Stimulated activated CD4-positive, alpha-beta T cell treated with anti-CD3 and anti-CD28 coated beads, Interleukin-15, amount 100 ng/mL, for 24 hours (primary cell): Measurements from ENCODE around the gene ALB.
"Not testable (repeated sequence)": the region's sequence is repeated elsewhere in the genome, so short reads cannot be mapped to it uniquely, and the experiment has no call there.

Experiments used
- DNase-seq: peaks from one replicate; pipeline ENCODE4 v3.0.0-alpha.2; 2020

ALB gene

DNA sequence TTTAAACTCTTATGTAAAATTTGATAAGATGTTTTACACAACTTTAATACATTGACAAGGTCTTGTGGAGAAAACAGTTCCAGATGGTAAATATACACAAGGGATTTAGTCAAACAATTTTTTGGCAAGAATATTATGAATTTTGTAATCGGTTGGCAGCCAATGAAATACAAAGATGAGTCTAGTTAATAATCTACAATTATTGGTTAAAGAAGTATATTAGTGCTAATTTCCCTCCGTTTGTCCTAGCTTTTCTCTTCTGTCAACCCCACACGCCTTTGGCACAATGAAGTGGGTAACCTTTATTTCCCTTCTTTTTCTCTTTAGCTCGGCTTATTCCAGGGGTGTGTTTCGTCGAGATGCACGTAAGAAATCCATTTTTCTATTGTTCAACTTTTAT is at the start of gene ALB:
Gene ALB (plus strand): TSS at position 246 of the 400 bp plus-strand sequence. CDS start 41 bp downstream, at position 287.
- no peak for DNase-seq

DNA sequence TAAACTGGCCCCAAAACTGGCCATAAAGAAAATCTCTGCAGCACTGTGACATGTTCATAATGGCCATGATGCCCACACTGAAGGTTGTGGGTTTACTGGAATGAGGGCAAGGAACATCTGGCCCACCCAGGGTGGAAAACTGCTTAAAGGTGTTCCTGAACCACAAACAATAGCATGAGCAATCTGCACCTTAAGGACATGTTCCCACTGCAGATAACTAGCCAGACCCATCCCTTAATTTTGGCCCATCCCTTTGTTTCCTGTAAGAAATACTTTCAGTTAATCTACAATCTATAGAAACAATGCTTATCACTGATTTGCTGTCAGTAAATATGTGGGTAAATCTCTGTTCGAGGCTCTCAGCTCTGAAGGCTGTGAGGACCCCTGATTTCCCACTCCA is 46.9 kb upstream of the ALB start:
- not testable (repeated sequence) for DNase-seq

DNA sequence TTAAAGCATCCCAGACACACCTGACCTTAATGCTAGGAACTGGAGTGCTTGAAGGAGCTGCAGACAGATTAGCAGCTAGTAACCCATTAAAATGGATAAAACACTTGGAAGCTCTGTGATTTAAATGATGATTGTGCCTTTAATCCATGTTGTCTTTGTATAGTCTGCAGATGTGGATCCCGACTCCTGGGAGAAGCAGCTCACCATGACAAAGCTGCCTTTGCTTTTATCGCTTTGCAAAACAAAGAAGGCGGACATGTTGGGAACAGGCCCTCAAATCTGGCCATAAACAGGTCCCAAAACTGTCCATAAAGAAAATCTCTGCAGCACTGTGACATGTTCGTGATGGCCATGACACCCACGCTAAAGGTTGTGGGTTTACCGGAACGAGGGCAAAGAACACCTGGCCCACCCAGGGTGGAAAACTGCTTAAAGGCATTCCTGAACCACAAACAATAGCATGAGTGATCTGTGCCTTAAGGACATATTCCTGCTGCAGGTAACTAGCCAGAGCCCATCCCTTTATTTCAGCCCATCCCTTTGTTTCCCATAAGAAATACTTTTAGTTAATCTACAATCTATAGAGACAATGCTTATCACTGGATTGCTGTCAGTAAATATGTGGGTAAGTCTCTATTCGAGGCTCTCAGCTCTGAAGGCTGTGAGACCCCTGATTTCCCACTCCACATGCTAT is 34.4 kb upstream of the ALB start:
- not testable (repeated sequence) for DNase-seq

DNA sequence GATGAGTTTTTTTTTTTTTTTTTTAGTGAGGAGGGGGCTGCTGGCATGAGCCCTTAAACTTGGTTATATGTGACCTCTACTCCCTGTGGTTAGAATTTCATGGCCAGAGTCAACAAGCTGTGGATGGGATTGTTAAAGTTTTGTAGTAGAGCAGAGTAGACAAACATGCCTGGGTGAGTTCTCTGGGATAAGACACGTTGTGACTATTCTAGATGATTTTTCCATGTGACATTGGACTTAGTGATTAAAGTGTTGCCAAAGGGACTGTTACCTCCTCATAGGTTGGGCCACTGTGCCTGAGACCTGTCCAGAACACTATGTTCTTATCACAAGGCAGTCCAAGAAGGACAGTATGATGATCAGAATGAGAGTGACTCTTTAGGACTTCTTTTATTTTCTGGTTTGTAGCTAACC is 28.8 kb upstream of the ALB start:
- no peak for DNase-seq

DNA sequence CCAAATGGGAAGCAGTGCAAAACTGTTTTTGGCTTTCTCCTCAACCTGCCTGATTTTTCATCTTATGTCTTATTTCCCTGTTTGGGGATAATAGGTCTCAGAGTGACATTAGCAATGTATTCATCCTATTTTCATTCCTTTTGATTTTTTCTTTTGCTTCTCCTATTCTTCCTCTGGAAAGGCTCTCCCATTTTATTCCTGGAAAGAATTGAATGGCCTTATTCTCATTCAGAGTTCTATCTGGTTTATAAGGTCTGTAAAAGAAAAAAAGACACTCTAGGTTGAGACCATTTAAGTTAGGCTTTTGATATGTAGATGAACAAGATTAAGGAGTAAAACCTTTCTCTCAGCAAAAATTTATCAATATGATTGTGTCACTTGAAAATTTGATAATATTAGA is 27.8 kb upstream of the ALB start:
- no peak for DNase-seq

DNA sequence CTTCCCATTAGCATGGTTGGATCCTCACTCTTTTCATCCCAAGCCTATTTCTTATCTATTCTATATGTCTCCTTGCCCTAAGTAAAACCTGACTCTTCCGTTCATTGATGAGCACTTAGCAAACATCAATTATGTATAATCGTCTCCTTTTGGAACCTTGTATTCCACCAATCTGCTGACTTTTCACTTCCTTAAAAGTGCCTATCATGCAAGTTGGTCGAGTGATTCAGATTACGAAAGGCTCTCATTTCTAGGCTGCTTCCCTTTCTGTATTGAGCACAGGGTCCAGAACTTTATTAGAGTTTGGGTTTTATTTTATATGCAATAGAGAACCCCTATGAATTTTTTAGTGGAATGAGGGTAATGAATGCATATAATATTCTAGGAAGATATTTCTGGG is 27.1 kb upstream of the ALB start:
- DNase-seq: no peak

DNA sequence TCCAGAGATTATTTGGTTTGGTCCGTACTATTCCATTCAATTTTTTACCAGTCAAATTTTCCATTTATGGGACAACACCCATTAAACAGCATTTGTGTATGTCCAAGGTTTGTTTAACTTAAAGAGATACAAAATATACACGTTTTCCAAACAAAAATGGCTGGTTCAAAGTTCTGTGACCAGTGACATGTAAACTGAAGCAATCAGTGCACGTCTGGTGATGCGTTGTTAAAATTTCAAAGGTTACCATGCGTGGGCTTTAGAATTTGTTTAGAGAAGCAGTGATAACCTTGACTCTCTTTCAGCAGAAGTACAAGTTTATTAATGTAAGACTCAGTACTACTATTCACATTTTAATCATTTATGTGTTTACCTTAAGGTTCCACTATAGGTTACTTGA is 25.2 kb upstream of the ALB start:
- DNase-seq: no peak

DNA sequence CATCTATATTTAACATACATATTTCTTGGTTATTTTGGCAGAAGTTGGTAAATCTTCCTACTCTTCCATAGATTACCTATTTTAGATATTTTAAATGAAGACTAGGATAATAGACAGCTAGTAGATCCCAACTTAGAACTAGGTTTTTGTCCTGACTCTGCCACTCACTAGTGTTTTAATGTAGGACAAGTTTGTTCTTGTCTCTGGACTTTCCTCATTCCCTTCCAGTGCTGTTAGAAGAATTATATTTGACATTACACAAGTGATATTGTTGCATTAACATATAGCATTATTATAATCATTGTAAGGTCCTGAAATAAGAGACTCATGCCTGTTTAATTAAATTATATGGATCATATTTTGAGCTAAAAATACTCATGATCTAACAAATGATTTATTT is 24.1 kb upstream of the ALB start:
- no peak for DNase-seq

DNA sequence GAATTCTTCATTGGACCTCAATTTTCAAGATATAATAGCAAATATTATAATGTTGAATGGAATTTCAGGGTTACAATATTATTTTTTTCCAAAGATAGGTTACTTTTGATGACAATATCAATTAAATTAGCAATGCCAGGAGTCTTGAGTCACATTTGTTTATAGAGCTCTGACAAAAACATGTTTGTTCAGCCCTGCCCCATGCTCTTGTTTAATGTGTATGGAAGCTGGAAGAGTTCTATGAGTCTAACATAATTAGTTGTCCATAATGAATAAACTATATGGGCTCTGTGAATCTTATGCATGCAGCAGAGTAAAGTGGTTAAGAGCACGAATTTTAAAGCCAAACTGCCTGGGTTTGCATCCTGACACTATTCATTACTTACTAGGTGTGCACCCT is 22.9 kb upstream of the ALB start:
- DNase-seq: no peak

DNA sequence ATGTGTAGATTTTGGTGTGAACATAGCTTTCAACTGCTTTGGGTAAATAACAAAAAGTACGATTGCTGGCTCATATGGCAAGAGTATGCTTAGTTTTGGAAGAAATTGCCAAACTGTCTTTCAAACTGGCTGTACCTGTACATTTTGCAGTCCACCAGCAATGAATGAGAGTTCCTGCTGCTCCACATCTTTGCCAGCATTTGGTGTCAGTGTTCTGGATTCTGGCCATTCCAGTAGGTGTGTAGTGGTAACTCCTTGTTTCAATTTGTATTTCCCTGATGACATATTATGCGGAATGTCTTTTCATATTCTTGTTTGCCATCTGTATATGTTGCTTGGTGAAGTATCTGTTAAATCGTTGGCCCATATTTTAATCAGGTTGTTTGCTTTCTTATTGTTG is 20.6 kb upstream of the ALB start:
- DNase-seq: no peak

DNA sequence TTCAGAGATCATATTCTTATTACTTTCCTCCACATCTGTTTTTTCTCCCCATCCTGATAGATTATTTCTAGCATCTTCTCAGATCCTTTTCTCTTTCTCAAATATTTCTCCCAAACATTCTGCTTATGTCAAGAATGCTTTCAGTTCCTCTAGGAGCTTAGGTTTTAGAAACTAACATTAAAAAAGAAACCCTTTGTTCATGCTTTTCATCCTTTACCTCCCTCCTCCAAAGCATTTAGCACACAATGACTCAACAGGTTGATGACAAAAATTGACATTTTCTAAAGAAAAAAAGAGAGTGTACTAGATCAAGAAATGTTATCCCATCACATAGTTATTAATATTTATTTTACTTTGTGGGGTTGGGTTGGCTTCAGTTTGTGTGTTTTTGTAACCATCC is 16.5 kb upstream of the ALB start:
- DNase-seq: no peak

DNA sequence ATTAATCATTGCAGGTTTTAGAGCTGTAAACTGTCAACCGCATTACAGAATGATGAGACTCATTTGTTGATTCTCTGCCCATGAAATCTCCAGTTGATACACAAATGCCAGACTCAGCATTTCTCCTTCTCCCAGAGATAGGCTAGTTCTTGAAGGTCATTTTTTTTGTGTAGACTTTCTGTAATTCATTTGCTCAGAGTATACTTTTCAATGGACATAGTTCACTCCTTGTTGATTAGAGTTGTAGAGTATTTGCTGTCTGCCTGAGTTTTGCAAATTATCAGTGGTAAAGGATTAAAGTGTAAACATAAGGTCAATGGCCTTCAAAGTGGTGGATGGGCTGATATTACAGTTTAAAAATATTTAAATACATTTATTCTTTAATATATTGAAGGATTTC is 15.2 kb upstream of the ALB start:
- DNase-seq: no peak

DNA sequence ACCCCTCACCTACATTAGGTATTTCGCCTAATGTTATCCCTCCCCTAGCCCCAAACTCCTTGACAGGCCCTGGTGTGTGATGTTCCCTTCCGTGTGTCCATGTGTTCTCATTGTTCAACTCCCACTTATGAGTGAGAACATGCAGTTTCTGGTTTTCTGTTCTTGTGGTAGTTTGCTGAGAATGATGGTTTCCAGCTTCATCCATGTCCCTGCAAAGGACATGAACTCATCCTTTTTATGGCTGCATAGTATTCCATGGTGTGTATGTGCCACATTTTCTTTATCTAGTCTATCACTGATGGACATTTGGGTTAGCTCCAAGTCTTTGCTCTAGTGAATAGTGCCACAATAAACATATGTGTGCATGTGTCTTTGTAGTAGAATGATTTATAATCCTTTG is 14.4 kb upstream of the ALB start:
- DNase-seq: not testable (repeated sequence)

DNA sequence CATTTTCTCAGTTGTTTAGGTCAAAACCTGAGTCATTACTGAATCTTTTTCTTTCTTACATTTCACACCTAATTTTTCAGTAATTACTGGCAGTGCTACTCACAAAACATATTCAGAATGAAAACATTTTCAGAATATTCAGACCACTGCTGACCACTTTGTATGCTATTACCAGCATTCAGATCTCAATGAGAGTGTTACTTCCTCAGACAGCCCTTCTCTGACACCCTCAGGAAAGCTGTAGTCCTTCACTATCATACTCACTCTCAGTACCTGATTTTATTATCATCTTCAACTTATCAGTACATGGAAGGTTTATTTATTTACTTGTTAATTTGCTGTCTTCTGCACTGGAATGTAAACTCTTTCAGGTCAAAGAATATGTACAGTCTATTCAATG is 12.3 kb upstream of the ALB start:
- DNase-seq: no peak

DNA sequence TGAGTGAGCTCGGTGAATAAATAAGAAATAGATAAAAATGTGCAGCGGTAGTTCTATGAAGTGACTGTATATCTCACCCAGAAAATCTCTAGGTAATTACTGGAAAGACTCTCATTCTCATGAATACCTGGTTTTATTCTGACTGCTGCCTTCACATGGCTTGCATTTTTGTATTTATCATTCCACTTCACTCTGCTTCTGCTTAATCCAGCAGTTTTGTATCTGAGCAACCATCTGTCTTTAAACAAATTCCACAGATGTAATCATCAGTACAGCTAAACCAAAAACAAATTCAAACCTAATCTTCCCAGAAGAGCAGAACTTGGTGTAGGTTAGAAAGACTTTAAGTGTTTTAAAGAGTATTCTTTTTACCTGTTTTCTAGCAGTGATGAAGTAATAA is 11.2 kb upstream of the ALB start:
- no peak for DNase-seq

DNA sequence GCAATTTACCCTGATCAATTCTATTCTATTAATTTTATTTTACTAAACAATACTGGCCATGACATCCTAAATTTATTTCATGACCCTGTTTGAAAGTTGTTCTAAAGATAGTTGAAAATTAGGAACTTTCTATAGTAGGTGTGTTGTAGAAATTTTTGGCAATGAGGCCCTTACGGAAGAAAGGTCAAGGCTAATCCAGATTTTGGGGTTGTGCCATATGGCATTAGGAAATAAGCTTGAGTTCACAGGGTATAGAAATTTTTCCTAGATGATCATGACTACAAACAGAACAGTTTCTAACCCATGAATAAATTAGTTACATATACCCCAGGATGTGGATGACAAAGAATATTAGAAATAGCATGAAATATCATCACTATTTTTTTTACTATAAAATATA is 7.8 kb upstream of the ALB start:
- DNase-seq: no peak

DNA sequence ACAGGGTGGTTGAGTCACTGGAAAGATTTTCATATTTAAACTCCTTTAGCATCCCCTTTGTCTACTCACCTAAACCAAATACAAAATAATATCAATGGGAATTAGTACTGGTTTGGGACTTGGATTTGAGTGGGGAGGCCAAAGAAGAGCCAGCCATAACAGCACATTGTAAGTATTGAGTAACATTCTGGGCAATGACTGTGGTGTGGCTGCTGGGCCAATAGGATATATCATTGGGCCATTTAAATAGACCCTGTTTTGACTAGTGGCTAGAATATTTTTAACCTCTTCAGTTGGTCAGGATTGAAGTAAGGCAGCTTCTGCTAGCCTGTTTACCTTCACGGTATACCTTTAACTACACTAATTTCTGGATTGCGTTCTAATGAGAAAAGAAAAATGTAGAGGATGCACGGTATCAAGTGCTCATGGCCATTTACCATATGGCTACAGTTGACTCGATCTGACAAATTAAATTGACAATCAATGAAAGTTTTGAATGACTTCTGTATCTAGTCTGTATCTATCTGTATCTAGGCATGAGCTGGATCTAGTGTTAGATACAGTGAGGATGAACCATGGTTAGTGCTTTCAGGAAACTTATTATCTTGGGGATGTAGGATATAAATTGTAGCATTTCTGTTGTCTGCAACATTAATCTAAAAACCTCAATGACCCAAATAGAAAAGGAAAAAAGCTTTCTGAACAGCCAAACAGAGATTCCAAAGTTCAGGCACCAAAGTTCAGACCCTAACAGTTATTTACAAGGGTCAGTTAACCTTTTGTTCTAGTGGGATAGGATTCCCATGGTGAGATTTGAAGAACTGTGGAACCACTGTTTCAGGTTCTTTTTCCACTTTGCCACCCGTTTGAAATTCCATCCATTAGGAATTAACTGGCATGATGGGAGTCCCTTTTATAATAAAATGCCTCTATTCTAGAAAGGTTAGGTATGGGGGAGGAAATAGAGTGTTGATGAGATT is 6.8 kb upstream of the ALB start:
- no peak for DNase-seq

DNA sequence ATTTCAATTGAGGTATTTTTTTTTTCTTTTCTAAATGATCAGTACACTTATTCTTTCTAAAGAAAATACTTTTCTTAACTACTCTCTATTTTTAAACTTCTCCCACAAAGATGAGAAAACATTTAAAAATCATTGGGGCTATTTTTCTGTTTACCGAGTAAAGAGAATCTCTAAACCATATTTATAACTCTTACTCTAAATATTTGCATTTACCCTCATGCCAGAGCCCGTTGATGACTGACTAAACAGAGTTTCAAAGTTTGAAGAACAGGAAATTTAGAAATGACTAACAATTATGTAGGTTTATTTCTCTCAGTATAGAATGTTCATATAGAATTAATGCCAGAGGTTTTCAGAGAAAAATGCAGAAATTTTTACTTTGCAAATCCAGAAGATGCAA is 2.7 kb upstream of the ALB start:
- DNase-seq: no peak

DNA sequence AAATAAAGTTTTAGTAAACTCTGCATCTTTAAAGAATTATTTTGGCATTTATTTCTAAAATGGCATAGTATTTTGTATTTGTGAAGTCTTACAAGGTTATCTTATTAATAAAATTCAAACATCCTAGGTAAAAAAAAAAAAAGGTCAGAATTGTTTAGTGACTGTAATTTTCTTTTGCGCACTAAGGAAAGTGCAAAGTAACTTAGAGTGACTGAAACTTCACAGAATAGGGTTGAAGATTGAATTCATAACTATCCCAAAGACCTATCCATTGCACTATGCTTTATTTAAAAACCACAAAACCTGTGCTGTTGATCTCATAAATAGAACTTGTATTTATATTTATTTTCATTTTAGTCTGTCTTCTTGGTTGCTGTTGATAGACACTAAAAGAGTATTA is 370 bp downstream of the ALB start:
- no peak for DNase-seq

DNA sequence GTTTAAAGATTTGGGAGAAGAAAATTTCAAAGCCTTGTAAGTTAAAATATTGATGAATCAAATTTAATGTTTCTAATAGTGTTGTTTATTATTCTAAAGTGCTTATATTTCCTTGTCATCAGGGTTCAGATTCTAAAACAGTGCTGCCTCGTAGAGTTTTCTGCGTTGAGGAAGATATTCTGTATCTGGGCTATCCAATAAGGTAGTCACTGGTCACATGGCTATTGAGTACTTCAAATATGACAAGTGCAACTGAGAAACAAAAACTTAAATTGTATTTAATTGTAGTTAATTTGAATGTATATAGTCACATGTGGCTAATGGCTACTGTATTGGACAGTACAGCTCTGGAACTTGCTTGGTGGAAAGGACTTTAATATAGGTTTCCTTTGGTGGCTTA is 1.1 kb downstream of the ALB start:
- DNase-seq: no peak

DNA sequence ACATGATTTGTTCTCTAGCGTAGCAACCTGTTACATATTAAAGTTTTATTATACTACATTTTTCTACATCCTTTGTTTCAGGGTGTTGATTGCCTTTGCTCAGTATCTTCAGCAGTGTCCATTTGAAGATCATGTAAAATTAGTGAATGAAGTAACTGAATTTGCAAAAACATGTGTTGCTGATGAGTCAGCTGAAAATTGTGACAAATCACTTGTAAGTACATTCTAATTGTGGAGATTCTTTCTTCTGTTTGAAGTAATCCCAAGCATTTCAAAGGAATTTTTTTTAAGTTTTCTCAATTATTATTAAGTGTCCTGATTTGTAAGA is 2.4 kb downstream of the ALB start:
- no peak for DNase-seq

DNA sequence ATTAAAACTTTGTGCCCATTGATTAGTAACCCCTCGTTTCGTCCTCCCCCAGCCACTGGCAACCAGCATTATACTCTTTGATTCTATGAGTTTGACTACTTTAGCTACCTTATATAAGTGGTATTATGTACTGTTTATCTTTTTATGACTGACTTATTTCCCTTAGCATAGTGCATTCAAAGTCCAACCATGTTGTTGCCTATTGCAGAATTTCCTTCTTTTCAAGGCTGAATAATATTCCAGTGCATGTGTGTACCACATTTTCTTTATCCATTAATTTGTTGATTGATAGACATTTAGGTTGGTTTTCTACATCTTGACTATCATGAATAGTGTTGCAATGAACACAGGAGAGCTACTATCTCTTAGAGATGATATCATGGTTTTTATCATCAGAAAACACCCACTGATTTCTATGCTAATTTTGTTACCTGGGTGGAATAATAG is 3.2 kb downstream of the ALB start:
- DNase-seq: no peak

DNA sequence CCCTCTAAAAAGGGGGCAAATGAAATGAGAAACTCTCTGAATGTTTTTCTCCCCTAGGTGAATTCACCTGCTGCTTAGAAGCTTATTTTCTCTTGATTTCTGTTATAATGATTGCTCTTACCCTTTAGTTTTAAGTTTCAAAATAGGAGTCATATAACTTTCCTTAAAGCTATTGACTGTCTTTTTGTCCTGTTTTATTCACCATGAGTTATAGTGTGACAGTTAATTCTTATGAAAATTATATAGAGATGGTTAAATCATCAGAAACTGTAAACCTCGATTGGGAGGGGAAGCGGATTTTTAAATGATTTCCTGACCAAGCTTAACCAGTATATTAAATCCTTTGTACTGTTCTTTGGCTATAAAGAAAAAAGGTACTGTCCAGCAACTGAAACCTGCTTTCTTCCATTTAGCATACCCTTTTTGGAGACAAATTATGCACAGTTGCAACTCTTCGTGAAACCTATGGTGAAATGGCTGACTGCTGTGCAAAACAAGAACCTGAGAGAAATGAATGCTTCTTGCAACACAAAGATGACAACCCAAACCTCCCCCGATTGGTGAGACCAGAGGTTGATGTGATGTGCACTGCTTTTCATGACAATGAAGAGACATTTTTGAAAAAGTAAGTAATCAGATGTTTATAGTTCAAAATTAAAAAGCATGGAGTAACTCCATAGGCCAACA is 4.2 kb downstream of the ALB start:
- no peak for DNase-seq
